ENCODE results near the gene SENP1. TPM values are rescaled to one million over a fixed set of nuclear protein-coding genes. Genes with fewer than 3 reads are reported as not detected.

The SENP1 gene
- total and polyA plus RNA-seq, 3 experiments from 2014 or later: 13.4 to 58.8 (median 57.3) TPM

DNA sequence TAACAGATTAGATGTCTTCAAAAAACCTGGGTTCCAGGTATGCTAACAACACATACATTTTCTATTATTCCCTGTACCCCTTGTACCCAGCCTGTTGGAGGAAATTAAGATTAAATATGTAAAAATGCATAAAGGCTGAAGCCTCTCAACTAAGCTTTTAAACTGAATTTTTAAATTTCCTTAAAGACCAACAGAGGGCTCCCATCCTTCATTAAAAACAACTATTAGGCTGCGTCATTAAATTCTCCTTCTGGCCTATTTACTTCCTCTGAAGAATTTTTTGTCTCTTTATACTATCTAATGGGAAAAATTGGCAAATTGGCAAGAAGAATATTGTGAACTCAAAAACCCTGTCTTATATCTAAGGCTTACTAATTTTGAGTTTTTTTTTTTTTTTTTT lies 21.8 kb downstream of the SENP1 start:
- no peak for DNase-seq
- Histone ChIP-seq H3K4me1 (ENCODE audit: insufficient read depth, low read length) (no peaks in the 10 kb centered on the region), H3K27me3 (ENCODE audit: insufficient read depth, low read length, poor library complexity, severe bottlenecking) (no peaks in the 10 kb centered on the region), H3K4me3 (ENCODE audit: low read length) (no peak overlapping the region), H3K36me3 (ENCODE audit: insufficient read depth, low read length) (peaks cover 31% of the 10 kb centered on the region), H3K27ac (ENCODE audit: low read depth, low read length) (no peak overlapping the region), H3K9me3 (ENCODE audit: low read length) (no peaks in the 10 kb centered on the region)
- ChIA-PET CTCF (interaction anchor here (1.1 to 2.1 kb wide), 3 partner anchors 74 to 536 kb away, joined by 4 to 9 read pairs (median 4); partner anchors contain the start of gene ASB8), POLR2A (no interaction called here)
- H3K27me3 Mint-ChIP-seq: no peaks in the 10 kb centered on the region
- no peak overlapping the region for H3K27ac Mint-ChIP-seq
- H3K4me3 Mint-ChIP-seq: no peak overlapping the region
- no peaks in the 10 kb centered on the region for H3K9me3 Mint-ChIP-seq
- peaks cover 0 to 4% (median 0%) of the 10 kb centered on the region in 3 donors for H3K4me1 Mint-ChIP-seq
- H3K36me3 Mint-ChIP-seq: peaks cover 13 to 85% (median 17%) of the 10 kb centered on the region in 3 donors

DNA sequence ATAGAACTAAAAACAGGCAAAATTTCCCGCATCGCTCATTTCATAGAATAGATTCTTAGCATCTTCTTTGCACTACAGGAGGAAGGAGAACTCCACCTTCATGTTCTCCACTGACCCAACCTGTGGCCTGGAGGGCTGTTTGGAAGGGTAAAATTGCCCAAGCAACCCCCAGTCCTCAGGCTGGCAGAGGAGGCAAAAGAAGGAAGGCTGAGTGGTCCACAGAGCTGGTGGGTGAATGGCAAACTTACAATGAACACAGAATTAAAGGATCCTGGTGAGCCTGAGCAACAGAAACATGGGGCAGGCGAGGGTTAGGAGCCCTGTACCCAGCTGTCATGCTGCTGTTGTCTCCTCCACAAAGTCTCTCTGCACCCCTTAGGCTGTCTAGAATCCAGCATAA lies 25.1 kb downstream of the SENP1 start:
- Mint-ChIP-seq H3K9me3 (no peaks in the 10 kb centered on the region), H3K27ac (peak overlapping the region in 1 of 8 donors; percentile 84), H3K36me3 (peaks cover 16 to 75% (median 16%) of the 10 kb centered on the region in 3 donors), H3K4me3 (no peak overlapping the region), H3K27me3 (no peaks in the 10 kb centered on the region), H3K4me1 (no peaks in the 10 kb centered on the region)
- ChIA-PET CTCF (no interaction called here), POLR2A (no interaction called here)
- no peak overlapping the region for H3K4me3 ChIP-seq (ENCODE audit: low read length)
- H3K4me1 ChIP-seq (ENCODE audit: insufficient read depth, low read length): no peaks in the 10 kb centered on the region
- no peaks in the 10 kb centered on the region for H3K9me3 ChIP-seq (ENCODE audit: low read length)
- no peak for DNase-seq
- peaks cover 14% of the 10 kb centered on the region for H3K36me3 ChIP-seq (ENCODE audit: insufficient read depth, low read length)
- H3K27me3 ChIP-seq (ENCODE audit: insufficient read depth, low read length, poor library complexity, severe bottlenecking): no peaks in the 10 kb centered on the region
- no peak overlapping the region for H3K27ac ChIP-seq (ENCODE audit: low read depth, low read length)

DNA sequence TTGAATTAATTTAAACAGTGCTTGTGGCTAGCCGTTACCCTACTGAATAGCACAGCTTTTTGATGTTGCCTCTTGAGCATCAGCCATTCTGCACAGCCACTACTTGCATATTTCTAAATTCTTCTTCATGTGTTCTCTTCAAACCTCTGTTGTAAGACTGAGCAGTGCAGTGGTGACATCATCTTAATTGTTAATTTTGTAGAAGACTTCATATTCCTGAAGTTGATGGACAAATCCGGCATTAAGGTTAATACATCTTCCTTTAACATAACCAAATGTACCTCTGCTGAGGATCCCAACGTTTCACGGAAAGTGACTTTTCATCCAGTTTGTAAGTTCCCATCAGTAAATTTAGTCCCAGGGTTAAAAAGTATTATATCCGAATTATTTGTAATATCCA lies 25.6 kb downstream of the SENP1 start:
- no peak for DNase-seq
- Mint-ChIP-seq H3K4me1 (no peaks in the 10 kb centered on the region), H3K9me3 (no peaks in the 10 kb centered on the region), H3K27me3 (no peaks in the 10 kb centered on the region), H3K36me3 (peaks cover 16 to 73% (median 16%) of the 10 kb centered on the region in 3 donors), H3K4me3 (no peak overlapping the region), H3K27ac (no peak overlapping the region)
- Histone ChIP-seq H3K4me1 (ENCODE audit: insufficient read depth, low read length) (no peaks in the 10 kb centered on the region), H3K27me3 (ENCODE audit: insufficient read depth, low read length, poor library complexity, severe bottlenecking) (no peaks in the 10 kb centered on the region), H3K36me3 (ENCODE audit: insufficient read depth, low read length) (peaks cover 10% of the 10 kb centered on the region), H3K27ac (ENCODE audit: low read depth, low read length) (no peak overlapping the region), H3K4me3 (ENCODE audit: low read length) (no peak overlapping the region), H3K9me3 (ENCODE audit: low read length) (no peaks in the 10 kb centered on the region)
- CTCF ChIA-PET: no interaction called here
- POLR2A ChIA-PET: no interaction called here

DNA sequence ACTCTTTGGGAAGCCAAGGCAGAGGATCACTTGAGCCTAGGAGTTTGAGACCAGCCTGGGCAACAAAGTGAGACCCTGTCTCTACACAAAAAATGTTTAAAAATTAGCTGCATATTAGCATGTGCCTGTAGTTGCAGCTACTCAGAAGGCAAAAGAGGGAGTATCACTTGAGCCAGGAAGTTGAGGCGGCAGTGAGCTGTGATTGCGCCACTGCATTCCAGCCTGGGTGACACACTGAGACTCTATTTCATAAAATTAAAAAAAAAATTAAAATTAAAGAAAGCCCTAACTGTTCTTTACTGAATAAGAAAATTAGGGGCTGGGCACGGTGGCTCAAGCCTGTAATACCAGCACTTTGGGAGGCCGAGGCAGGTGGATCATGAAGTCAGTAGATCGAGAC lies 27.0 kb downstream of the SENP1 start:
- ChIA-PET POLR2A (no interaction called here), CTCF (interaction anchor here (1.1 kb wide), 1 partner anchor 540 kb away, joined by 3 read pairs; no protein-coding TSS in a partner anchor)
- Histone ChIP-seq H3K27me3 (ENCODE audit: insufficient read depth, low read length, poor library complexity, severe bottlenecking) (no peaks in the 10 kb centered on the region), H3K36me3 (ENCODE audit: insufficient read depth, low read length) (peaks cover 13% of the 10 kb centered on the region), H3K4me3 (ENCODE audit: low read length) (no peak overlapping the region), H3K9me3 (ENCODE audit: low read length) (no peaks in the 10 kb centered on the region), H3K27ac (ENCODE audit: low read depth, low read length) (no peak overlapping the region), H3K4me1 (ENCODE audit: insufficient read depth, low read length) (no peaks in the 10 kb centered on the region)
- H3K4me3 Mint-ChIP-seq: no peak overlapping the region
- H3K27me3 Mint-ChIP-seq: no peaks in the 10 kb centered on the region
- DNase-seq: no peak
- H3K9me3 Mint-ChIP-seq: no peaks in the 10 kb centered on the region
- no peaks in the 10 kb centered on the region for H3K4me1 Mint-ChIP-seq
- peaks cover 21 to 69% (median 21%) of the 10 kb centered on the region in 3 donors for H3K36me3 Mint-ChIP-seq
- H3K27ac Mint-ChIP-seq: peak overlapping the region in 1 of 8 donors; percentile 58

- ChIA-PET POLR2A (no interaction called here), CTCF (no interaction called here)
- Histone ChIP-seq H3K4me3 (ENCODE audit: low read length) (no peak overlapping the region), H3K27me3 (ENCODE audit: insufficient read depth, low read length, poor library complexity, severe bottlenecking) (no peaks in the 10 kb centered on the region), H3K9me3 (ENCODE audit: low read length) (no peaks in the 10 kb centered on the region), H3K4me1 (ENCODE audit: insufficient read depth, low read length) (no peaks in the 10 kb centered on the region), H3K27ac (ENCODE audit: low read depth, low read length) (no peak overlapping the region), H3K36me3 (ENCODE audit: insufficient read depth, low read length) (peaks cover 18% of the 10 kb centered on the region)
- Mint-ChIP-seq H3K27me3 (no peaks in the 10 kb centered on the region), H3K9me3 (no peaks in the 10 kb centered on the region), H3K4me3 (no peak overlapping the region), H3K36me3 (peaks cover 15 to 67% (median 15%) of the 10 kb centered on the region in 3 donors), H3K27ac (peak overlapping the region in 3 of 8 donors; percentile 2 to 20 (median 17)), H3K4me1 (no peaks in the 10 kb centered on the region)
- DNase-seq: no peak
Measured at GRCh38 chr12:48077111-48077510, 28.8 kb downstream of the SENP1 start.

GRCh38 chr12:48075832-48076231 lies 30.0 kb downstream of the SENP1 start:
- Mint-ChIP-seq H3K36me3 (peaks cover 18 to 68% (median 18%) of the 10 kb centered on the region in 3 donors), H3K4me3 (no peak overlapping the region), H3K27ac (peak overlapping the region in 1 of 8 donors; percentile 27), H3K27me3 (no peaks in the 10 kb centered on the region), H3K4me1 (no peaks in the 10 kb centered on the region), H3K9me3 (no peaks in the 10 kb centered on the region)
- H3K4me3 ChIP-seq (ENCODE audit: low read length): no peak overlapping the region
- no peak for DNase-seq
- H3K4me1 ChIP-seq (ENCODE audit: insufficient read depth, low read length): no peaks in the 10 kb centered on the region
- H3K36me3 ChIP-seq (ENCODE audit: insufficient read depth, low read length): peaks cover 26% of the 10 kb centered on the region
- ChIA-PET CTCF (no interaction called here), POLR2A (no interaction called here)
- no peaks in the 10 kb centered on the region for H3K27me3 ChIP-seq (ENCODE audit: insufficient read depth, low read length, poor library complexity, severe bottlenecking)
- no peak overlapping the region for H3K27ac ChIP-seq (ENCODE audit: low read depth, low read length)
- no peaks in the 10 kb centered on the region for H3K9me3 ChIP-seq (ENCODE audit: low read length)

GRCh38 chr12:48074266-48074665 lies 31.6 kb downstream of the SENP1 start:
- no peak for DNase-seq
- Histone ChIP-seq H3K36me3 (ENCODE audit: insufficient read depth, low read length) (peaks cover 36% of the 10 kb centered on the region), H3K27me3 (ENCODE audit: insufficient read depth, low read length, poor library complexity, severe bottlenecking) (no peaks in the 10 kb centered on the region), H3K4me1 (ENCODE audit: insufficient read depth, low read length) (no peaks in the 10 kb centered on the region), H3K27ac (ENCODE audit: low read depth, low read length) (no peak overlapping the region), H3K9me3 (ENCODE audit: low read length) (no peaks in the 10 kb centered on the region), H3K4me3 (ENCODE audit: low read length) (no peak overlapping the region)
- H3K27ac Mint-ChIP-seq: peak overlapping the region in 3 of 8 donors; percentile 0 to 55 (median 5)
- H3K4me1 Mint-ChIP-seq: no peaks in the 10 kb centered on the region
- CTCF ChIA-PET: no interaction called here
- no peaks in the 10 kb centered on the region for H3K9me3 Mint-ChIP-seq
- H3K4me3 Mint-ChIP-seq: no peak overlapping the region
- POLR2A ChIA-PET: no interaction called here
- no peaks in the 10 kb centered on the region for H3K27me3 Mint-ChIP-seq
- peaks cover 14 to 73% (median 29%) of the 10 kb centered on the region in 3 donors for H3K36me3 Mint-ChIP-seq

GRCh38 chr12:48072266-48072665 lies 33.6 kb downstream of the SENP1 start:
- no peaks in the 10 kb centered on the region for H3K27me3 ChIP-seq (ENCODE audit: insufficient read depth, low read length, poor library complexity, severe bottlenecking)
- H3K4me1 ChIP-seq (ENCODE audit: insufficient read depth, low read length): no peaks in the 10 kb centered on the region
- no peaks in the 10 kb centered on the region for H3K9me3 ChIP-seq (ENCODE audit: low read length)
- H3K36me3 ChIP-seq (ENCODE audit: insufficient read depth, low read length): peaks cover 36% of the 10 kb centered on the region
- POLR2A ChIA-PET: no interaction called here
- CTCF ChIA-PET: no interaction called here
- no peak for DNase-seq
- no peak overlapping the region for H3K27ac ChIP-seq (ENCODE audit: low read depth, low read length)
- H3K27me3 Mint-ChIP-seq: no peaks in the 10 kb centered on the region
- no peaks in the 10 kb centered on the region for H3K9me3 Mint-ChIP-seq
- H3K27ac Mint-ChIP-seq: no peak overlapping the region
- H3K4me1 Mint-ChIP-seq: peaks cover 0 to 1% (median 1%) of the 10 kb centered on the region in 3 donors
- no peak overlapping the region for H3K4me3 ChIP-seq (ENCODE audit: low read length)
- H3K4me3 Mint-ChIP-seq: no peak overlapping the region
- H3K36me3 Mint-ChIP-seq: peaks cover 14 to 71% (median 33%) of the 10 kb centered on the region in 3 donors

GRCh38 chr12:48071808-48072207 lies 34.1 kb downstream of the SENP1 start:
- Histone ChIP-seq H3K27me3 (ENCODE audit: insufficient read depth, low read length, poor library complexity, severe bottlenecking) (no peaks in the 10 kb centered on the region), H3K4me1 (ENCODE audit: insufficient read depth, low read length) (no peaks in the 10 kb centered on the region), H3K4me3 (ENCODE audit: low read length) (no peak overlapping the region), H3K9me3 (ENCODE audit: low read length) (no peaks in the 10 kb centered on the region), H3K36me3 (ENCODE audit: insufficient read depth, low read length) (peaks cover 36% of the 10 kb centered on the region), H3K27ac (ENCODE audit: low read depth, low read length) (no peak overlapping the region)
- Mint-ChIP-seq H3K4me3 (no peak overlapping the region), H3K36me3 (peaks cover 10 to 70% (median 34%) of the 10 kb centered on the region in 3 donors), H3K9me3 (no peaks in the 10 kb centered on the region), H3K27me3 (no peaks in the 10 kb centered on the region), H3K4me1 (peaks cover 0 to 6% (median 3%) of the 10 kb centered on the region in 3 donors), H3K27ac (no peak overlapping the region)
- POLR2A ChIA-PET: no interaction called here
- DNase-seq: no peak
- CTCF ChIA-PET: no interaction called here

All from CD8-positive, alpha-beta memory T cell (primary cell).